Activated CD8-positive, alpha-beta T cell treated with anti-CD3 and anti-CD28 coated beads, Interleukin-2, amount 10 ng/mL, durations not matched to agents 7 days and 5 days (primary cell): ENCODE results near the gene RNF111. TPM values are rescaled to one million over a fixed set of nuclear protein-coding genes. Genes with fewer than 3 reads are reported as not detected.
A peak's percentile ranks its signal among the peaks of the same experiment; 100 is the strongest.

Experiments used
- ATAC-seq: fragments of 150-1000 bp; cut with Tn5 transposase; one replicate; pipeline ENCODE4 v1.10.0; 2021; ENCODE audit warnings: moderate library complexity
- CTCF ChIA-PET: fragments of 350-600 bp; sonication (Branson Sonifier 250); formaldehyde crosslinking; loops from one replicate; lab custom pipeline; 2021; ENCODE audit warnings: antibody characterized with exemption; lab: Charles Lee
- POLR2A ChIA-PET: fragments of 350-600 bp; sonication (Branson Sonifier 250); formaldehyde crosslinking; loops from one replicate; lab custom pipeline; 2021; ENCODE audit warnings: antibody characterized with exemption; lab: Charles Lee
- DNase-seq: peaks from one replicate; pipeline ENCODE4 v3.0.0-alpha.2; 2020
- H3K27ac Mint-ChIP-seq: one replicate; pipeline ENCODE4 v1.8.0; 2021; ENCODE audit warnings: mild to moderate bottlenecking, mixed read lengths
- H3K27me3 Mint-ChIP-seq: one replicate; pipeline ENCODE4 v1.8.0; 2021; ENCODE audit warnings: low read depth, mixed read lengths
- H3K36me3 Mint-ChIP-seq: one replicate; pipeline ENCODE4 v1.8.0; 2021; ENCODE audit warnings: low read depth, mixed read lengths
- H3K4me1 Mint-ChIP-seq: one replicate; pipeline ENCODE4 v1.8.0; 2021; ENCODE audit warnings: low read depth, mixed read lengths
- H3K4me3 Mint-ChIP-seq: one replicate; pipeline ENCODE4 v1.8.0; 2021; ENCODE audit warnings: mild to moderate bottlenecking, mixed read lengths
- H3K9me3 Mint-ChIP-seq: one replicate; pipeline ENCODE4 v1.8.0; 2022; ENCODE audit warnings: mixed read lengths; ENCODE audit not compliant: insufficient read depth
- total RNA-seq, 2 experiments: library from RNA; stranded (reverse); gene quantifications; one replicate each; pipeline ENCODE4 v1.2.3, GENCODE V29; 2021

Gene RNF111
- total RNA-seq, 2 experiments from 2014 or later, result 36.7 to 38.9 TPM

GRCh38 chr15:59063042-59063441 is 75.6 kb downstream of the RNF111 start:
- no peaks in the 10 kb centered on the region for H3K27me3 Mint-ChIP-seq
- no peaks in the 10 kb centered on the region for H3K4me1 Mint-ChIP-seq
- peaks cover 58% of the 10 kb centered on the region for H3K36me3 Mint-ChIP-seq
- no peaks in the 10 kb centered on the region for H3K9me3 Mint-ChIP-seq
- H3K27ac Mint-ChIP-seq, result no peak overlapping the region
- ATAC-seq (no peak), DNase-seq (no peak)
- ChIA-PET POLR2A (interaction anchor here (1.2 kb wide), 1 partner anchor 42 kb away, joined by 3 read pairs; the partner anchor contains the start of gene CCNB2), CTCF (interaction anchor here (1.7 kb wide), 1 partner anchor 470 kb away, joined by 4 read pairs; no protein-coding TSS in a partner anchor)
- H3K4me3 Mint-ChIP-seq, result no peak overlapping the region

GRCh38 chr15:59069430-59069829 is 82.0 kb downstream of the RNF111 start:
- Mint-ChIP-seq H3K27me3 (no peaks in the 10 kb centered on the region), H3K27ac (no peak overlapping the region), H3K4me3 (no peak overlapping the region), H3K36me3 (peaks cover 59% of the 10 kb centered on the region), H3K4me1 (peaks cover 9% of the 10 kb centered on the region), H3K9me3 (no peaks in the 10 kb centered on the region)
- no peak for ATAC-seq
- ChIA-PET CTCF (interaction anchor here (1.1 kb wide), 1 partner anchor 16 kb away, joined by 3 read pairs; no protein-coding TSS in a partner anchor), POLR2A (no interaction called here)
- no peak for DNase-seq

- H3K36me3 Mint-ChIP-seq, result peaks cover 55% of the 10 kb centered on the region
- peaks cover 13% of the 10 kb centered on the region for H3K4me1 Mint-ChIP-seq
- no peak for ATAC-seq
- H3K4me3 Mint-ChIP-seq, result no peak overlapping the region
- CTCF ChIA-PET, result interaction anchor here (0.7 to 1.5 kb wide), 7 partner anchors 8 to 419 kb away, joined by 3 to 9 read pairs (median 3); no protein-coding TSS in a partner anchor
- H3K27ac Mint-ChIP-seq, result peak overlapping the region; percentile 2
- POLR2A ChIA-PET, result no interaction called here
- H3K27me3 Mint-ChIP-seq, result no peaks in the 10 kb centered on the region
- DNase-seq, result no peak
- H3K9me3 Mint-ChIP-seq, result no peaks in the 10 kb centered on the region
Observed at GRCh38 chr15:59074607-59075006, 87.1 kb downstream of the RNF111 start.

- ChIA-PET POLR2A (no interaction called here), CTCF (interaction anchor here (1.0 to 1.9 kb wide), 2 partner anchors 10 to 159 kb away, joined by 3 to 6 read pairs; no protein-coding TSS in a partner anchor)
- Mint-ChIP-seq H3K9me3 (no peaks in the 10 kb centered on the region), H3K27ac (no peak overlapping the region), H3K4me1 (no peaks in the 10 kb centered on the region), H3K27me3 (no peaks in the 10 kb centered on the region), H3K4me3 (no peak overlapping the region), H3K36me3 (peaks cover 44% of the 10 kb centered on the region)
- DNase-seq (no peak), ATAC-seq (no peak)
Observed at GRCh38 chr15:59087731-59088130, 100.3 kb downstream of the RNF111 start.

DNA sequence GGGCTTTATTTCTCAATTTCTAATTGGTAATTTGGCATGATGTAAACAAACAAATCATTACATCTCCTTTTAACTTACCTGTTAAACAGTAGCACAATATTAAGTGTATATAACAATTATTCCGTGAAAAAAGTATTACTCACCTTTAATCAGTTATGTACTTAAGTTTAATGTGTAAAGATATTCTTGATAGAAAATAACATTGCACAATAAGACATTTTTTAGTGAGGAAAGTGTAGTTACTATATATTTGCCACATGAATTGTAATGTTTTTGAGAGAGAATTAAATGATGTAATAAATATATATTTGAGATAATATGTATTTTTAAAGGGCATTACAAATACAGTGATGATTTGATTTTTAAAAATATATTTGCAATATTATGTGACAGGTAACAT is 106.6 kb downstream of the RNF111 start:
- CTCF ChIA-PET, result no interaction called here
- Mint-ChIP-seq H3K36me3 (peaks cover 40% of the 10 kb centered on the region), H3K4me3 (no peak overlapping the region), H3K27me3 (no peaks in the 10 kb centered on the region), H3K9me3 (no peaks in the 10 kb centered on the region), H3K27ac (no peak overlapping the region), H3K4me1 (peaks cover 9% of the 10 kb centered on the region)
- ATAC-seq (no peak), DNase-seq (no peak)
- POLR2A ChIA-PET, result no interaction called here

DNA sequence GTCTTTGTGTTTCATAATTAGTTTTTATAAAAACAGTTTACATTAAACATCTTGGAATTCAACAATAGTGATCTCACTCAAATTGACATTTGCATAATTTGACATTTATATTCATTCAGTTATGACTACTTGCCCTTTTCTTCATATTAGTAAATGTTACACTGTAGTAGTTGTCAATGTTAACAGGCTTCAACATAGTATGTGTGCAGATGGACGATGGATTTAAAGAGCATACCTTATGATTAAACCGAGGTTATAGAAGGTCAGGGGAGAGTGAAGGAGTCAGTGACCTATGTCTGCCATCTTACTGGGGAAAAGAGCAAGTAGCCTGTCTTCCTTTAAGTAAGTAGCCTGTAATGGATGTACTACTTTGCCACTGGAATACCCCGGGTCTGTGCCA is 109.0 kb downstream of the RNF111 start:
- Mint-ChIP-seq H3K4me3 (no peak overlapping the region), H3K36me3 (peaks cover 42% of the 10 kb centered on the region), H3K27ac (no peak overlapping the region), H3K27me3 (no peaks in the 10 kb centered on the region), H3K4me1 (peaks cover 23% of the 10 kb centered on the region), H3K9me3 (no peaks in the 10 kb centered on the region)
- no peak for DNase-seq
- POLR2A ChIA-PET, result no interaction called here
- CTCF ChIA-PET, result interaction anchor here (1.8 kb wide), 1 partner anchor 8 kb away, joined by 6 read pairs; no protein-coding TSS in a partner anchor
- ATAC-seq, result no peak

- no peak for DNase-seq
- peak overlapping the region; percentile 52 for H3K4me3 Mint-ChIP-seq
Observed at GRCh38 chr15:59099162-59099685, 111.8 kb downstream of the RNF111 start.

GRCh38 chr15:59104602-59104911 is 117.1 kb downstream of the RNF111 start:
- Mint-ChIP-seq H3K4me1 (peaks cover 47% of the 10 kb centered on the region), H3K36me3 (peaks cover 38% of the 10 kb centered on the region), H3K4me3 (peak overlapping the region; percentile 98), H3K27me3 (no peaks in the 10 kb centered on the region), H3K9me3 (no peaks in the 10 kb centered on the region), H3K27ac (peak overlapping the region; percentile 98)
- no peak for DNase-seq
- ChIA-PET POLR2A (interaction anchor here (1.0 to 2.4 kb wide), 2 partner anchors 42 to 116 kb away, joined by 3 to 12 read pairs; partner anchors contain the start of gene RNF111), CTCF (no interaction called here)
- ATAC-seq, result no peak

More at GRCh38 chr15:59099162-59099685, 111.8 kb downstream of the RNF111 start:
- POLR2A ChIA-PET, result interaction anchor here (0.5 kb wide), 1 partner anchor 145 kb away, joined by 4 read pairs; no protein-coding TSS in a partner anchor
- Mint-ChIP-seq H3K27ac (peak overlapping the region; percentile 79), H3K36me3 (peaks cover 27% of the 10 kb centered on the region), H3K9me3 (no peaks in the 10 kb centered on the region), H3K4me1 (peaks cover 26% of the 10 kb centered on the region), H3K27me3 (no peaks in the 10 kb centered on the region)
- CTCF ChIA-PET, result interaction anchor here (1.0 to 2.1 kb wide), 3 partner anchors 10 to 143 kb away, joined by 3 to 5 read pairs (median 3); no protein-coding TSS in a partner anchor
- ATAC-seq, result peak; percentile 54

- CTCF ChIA-PET, result interaction anchor here (1.4 to 1.7 kb wide), 3 partner anchors 125 to 424 kb away, joined by 4 to 6 read pairs (median 5); no protein-coding TSS in a partner anchor
- DNase-seq (peak; percentile 94), ATAC-seq (peak; percentile 100)
- peaks cover 42% of the 10 kb centered on the region for H3K4me1 Mint-ChIP-seq
- no peaks in the 10 kb centered on the region for H3K27me3 Mint-ChIP-seq
- no peaks in the 10 kb centered on the region for H3K9me3 Mint-ChIP-seq
- H3K36me3 Mint-ChIP-seq, result peaks cover 40% of the 10 kb centered on the region
- peak within 1 kb of the TSS; percentile 98 for H3K27ac Mint-ChIP-seq
- H3K4me3 Mint-ChIP-seq, result peak within 1 kb of the TSS; percentile 98
- POLR2A ChIA-PET, result interaction anchor here (0.9 to 2.4 kb wide), 3 partner anchors 11 to 117 kb away, joined by 3 to 12 read pairs (median 3); partner anchors contain the start of gene RNF111
Observed at GRCh38 chr15:59104912-59105732, 117.7 kb downstream of the RNF111 start, which contains the start of gene CCNB2. CCNB2 (plus strand) TSS chr15:59105146; CDS start chr15:59105269, 123 bp downstream.

- DNase-seq (no peak), ATAC-seq (no peak)
- peaks cover 46% of the 10 kb centered on the region for H3K4me1 Mint-ChIP-seq
- H3K27me3 Mint-ChIP-seq, result no peaks in the 10 kb centered on the region
- no peaks in the 10 kb centered on the region for H3K9me3 Mint-ChIP-seq
- CTCF ChIA-PET, result interaction anchor here (0.7 to 1.7 kb wide), 5 partner anchors 32 to 423 kb away, joined by 3 to 6 read pairs (median 5); no protein-coding TSS in a partner anchor
- peaks cover 45% of the 10 kb centered on the region for H3K36me3 Mint-ChIP-seq
- POLR2A ChIA-PET, result interaction anchor here (1.0 to 2.4 kb wide), 2 partner anchors 43 to 118 kb away, joined by 3 to 12 read pairs; partner anchors contain the start of gene RNF111
- peak overlapping the region; percentile 98 for H3K4me3 Mint-ChIP-seq
- H3K27ac Mint-ChIP-seq, result peak overlapping the region; percentile 98
Observed at GRCh38 chr15:59105854-59106253, 118.4 kb downstream of the RNF111 start.

- Mint-ChIP-seq H3K27me3 (no peaks in the 10 kb centered on the region), H3K4me1 (peaks cover 36% of the 10 kb centered on the region), H3K27ac (no peak overlapping the region), H3K9me3 (no peaks in the 10 kb centered on the region), H3K4me3 (no peak overlapping the region), H3K36me3 (peaks cover 80% of the 10 kb centered on the region)
- ATAC-seq (no peak), DNase-seq (no peak)
- ChIA-PET CTCF (no interaction called here), POLR2A (no interaction called here)
Observed at GRCh38 chr15:59111251-59111650, 123.8 kb downstream of the RNF111 start.
